WTC11 (cell line): ENCODE results near the gene LIN28A. TPM values are rescaled to one million over a fixed set of nuclear protein-coding genes. Genes with fewer than 3 reads are reported as not detected.
A peak's percentile ranks its signal among the peaks of the same experiment; 100 is the strongest.

ENCODE experiments used
- ATAC-seq: fragments of 200-7000 bp; cut with Tn5 transposase; 2 replicates; pipeline ENCODE4 v1.10.0; 2021; ENCODE audit warnings: mild to moderate bottlenecking, moderate library complexity
- CTCF ChIA-PET: fragments of 300-600 bp; sonication (Branson Sonifier 250); formaldehyde crosslinking; loops from one replicate; lab custom pipeline; 2021; ENCODE audit warnings: antibody characterized with exemption; lab: Charles Lee
- POLR2A ChIA-PET: fragments of 350-600 bp; sonication (Branson Sonifier 250); formaldehyde crosslinking; loops from one replicate; lab custom pipeline; 2021; ENCODE audit warnings: antibody characterized with exemption; lab: Charles Lee
- DNase-seq: peaks from one replicate; pipeline ENCODE4 v3.0.0; 2021; ENCODE audit warnings: low spot score
- H3K27ac Mint-ChIP-seq: 2 replicates; pipeline ENCODE4 v1.8.0; 2021; ENCODE audit warnings: mixed read lengths
- H3K27me3 Mint-ChIP-seq: 2 replicates; pipeline ENCODE4 v1.8.0; 2021; ENCODE audit warnings: low read depth, mild to moderate bottlenecking, moderate library complexity, mixed read lengths
- H3K36me3 Mint-ChIP-seq: 2 replicates; pipeline ENCODE4 v1.8.0; 2021; ENCODE audit warnings: mixed read lengths
- H3K4me1 Mint-ChIP-seq: 2 replicates; pipeline ENCODE4 v1.8.0; 2022; ENCODE audit warnings: mixed read lengths
- H3K4me3 Mint-ChIP-seq: 2 replicates; pipeline ENCODE4 v1.8.0; 2021; ENCODE audit warnings: mild to moderate bottlenecking, moderate library complexity, mixed read lengths
- H3K9me3 Mint-ChIP-seq: 2 replicates; pipeline ENCODE4 v1.8.0; 2021; ENCODE audit warnings: mixed read lengths
- AFF4 ChIP-seq: sonication (generic); formaldehyde crosslinking; IDR thresholded peaks from 2 replicates; pipeline ENCODE4 v1.8.1; 2023; ENCODE audit warnings: mild to moderate bottlenecking, missing genetic modification reagents, borderline replicate concordance
- ATF1 ChIP-seq: sonication (generic); formaldehyde crosslinking; IDR thresholded peaks from 2 replicates; pipeline ENCODE4 v1.8.1; 2023; ENCODE audit warnings: mild to moderate bottlenecking, moderate library complexity, missing genetic modification reagents
- CTCF ChIP-seq: fragments of 200-600 bp; IDR thresholded peaks from 2 replicates; pipeline ENCODE4 v1.8.0; 2022; ENCODE audit warnings: antibody characterized with exemption
- E2F5 ChIP-seq: sonication (generic); formaldehyde crosslinking; IDR thresholded peaks from 2 replicates; pipeline ENCODE4 v1.8.1; 2022; ENCODE audit warnings: mild to moderate bottlenecking, moderate library complexity, missing genetic modification reagents
- ETV6 ChIP-seq: sonication (generic); formaldehyde crosslinking; IDR thresholded peaks from 2 replicates; pipeline ENCODE4 v1.8.1; 2022; ENCODE audit warnings: mild to moderate bottlenecking, missing genetic modification reagents
- FOXP4 ChIP-seq: sonication (generic); formaldehyde crosslinking; IDR thresholded peaks from 2 replicates; pipeline ENCODE4 v1.8.0; 2022; ENCODE audit warnings: mild to moderate bottlenecking, missing genetic modification reagents
- JAZF1 ChIP-seq: fragments of 250-450 bp; sonication (Bioruptor Pico); IDR thresholded peaks from 2 replicates; pipeline ENCODE4 v1.9.0; 2021; ENCODE audit warnings: moderate library complexity, mild to moderate bottlenecking, inconsistent platforms
- NFATC4 ChIP-seq: fragments of 250-450 bp; sonication (Bioruptor Pico); IDR thresholded peaks from 2 replicates; pipeline ENCODE4 v1.9.0; 2021; ENCODE audit warnings: mild to moderate bottlenecking
- NFYB ChIP-seq: sonication (generic); formaldehyde crosslinking; conservative IDR thresholded peaks from 2 replicates; pipeline ENCODE4 v1.8.0; 2022; ENCODE audit warnings: low read depth, missing genetic modification reagents
- NR1H2 ChIP-seq: sonication (generic); formaldehyde crosslinking; IDR thresholded peaks from 2 replicates; pipeline ENCODE4 v1.9.0; 2021; ENCODE audit warnings: mild to moderate bottlenecking, moderate library complexity, missing genetic modification reagents
- PRDM15 ChIP-seq: sonication (generic); formaldehyde crosslinking; IDR thresholded peaks from 2 replicates; pipeline ENCODE4 v1.8.0; 2022; ENCODE audit warnings: missing genetic modification reagents
- PRRX2 ChIP-seq: fragments of 250-450 bp; sonication (Bioruptor Pico); IDR thresholded peaks from 2 replicates; pipeline ENCODE4 v1.8.0; 2021; ENCODE audit warnings: mild to moderate bottlenecking
- SMAD3 ChIP-seq: sonication (generic); formaldehyde crosslinking; IDR thresholded peaks from 2 replicates; pipeline ENCODE4 v1.8.0; 2022; ENCODE audit warnings: missing genetic modification reagents, mild to moderate bottlenecking, borderline replicate concordance
- ZBTB43 ChIP-seq: sonication (generic); formaldehyde crosslinking; IDR thresholded peaks from 2 replicates; pipeline ENCODE4 v1.8.1; 2023; ENCODE audit warnings: mild to moderate bottlenecking, missing genetic modification reagents
- ZMAT4 ChIP-seq: fragments of 250-450 bp; sonication (Bioruptor Pico); IDR thresholded peaks from 2 replicates; pipeline ENCODE4 v1.9.0; 2021; ENCODE audit warnings: mild to moderate bottlenecking
- ZNF219 ChIP-seq: sonication (generic); formaldehyde crosslinking; IDR thresholded peaks from 2 replicates; pipeline ENCODE4 v1.8.0; 2023; ENCODE audit warnings: missing genetic modification reagents, mild to moderate bottlenecking, borderline replicate concordance
- ZNF281 ChIP-seq: sonication (generic); formaldehyde crosslinking; IDR thresholded peaks from 2 replicates; pipeline ENCODE4 v1.8.0; 2023; ENCODE audit warnings: mild to moderate bottlenecking, missing genetic modification reagents
- total RNA-seq: library from RNA; stranded (reverse); gene quantifications from 3 replicates; pipeline ENCODE4 v1.2.3, GENCODE V29; 2021

The LIN28A gene
- total RNA-seq, 1 experiment from 2014 or later: 1,251 TPM

GRCh38 chr1:26405281-26405915 is 5.2 kb upstream of the LIN28A start:
- ATAC-seq (no peak), DNase-seq (no peak)
- no peak overlapping the region for H3K27ac Mint-ChIP-seq
- no peaks in the 10 kb centered on the region for H3K36me3 Mint-ChIP-seq
- POLR2A ChIA-PET: no interaction called here
- H3K27me3 Mint-ChIP-seq: no peaks in the 10 kb centered on the region
- no peaks in the 10 kb centered on the region for H3K9me3 Mint-ChIP-seq
- H3K4me1 Mint-ChIP-seq: peaks cover 12% of the 10 kb centered on the region
- no peak for TF ChIP-seq PRRX2 (CRISPR knock-in tag)
- no peak for TF ChIP-seq NFATC4
- TF ChIP-seq SMAD3 (CRISPR knock-in tag): no peak
- TF ChIP-seq ETV6 (CRISPR knock-in tag): no peak
- no peak for TF ChIP-seq PRDM15 (CRISPR knock-in tag)
- no peak for TF ChIP-seq ZBTB43
- no peak for TF ChIP-seq NFYB (CRISPR knock-in tag)
- no peak for TF ChIP-seq ZNF281 (CRISPR knock-in tag)
- TF ChIP-seq, all 79 proteins: peak for 0
- CTCF ChIA-PET: interaction anchor here (0.6 to 5.8 kb wide), 7 partner anchors 9 to 120 kb away, joined by 3 to 41 read pairs (median 3); partner anchors contain the start of gene HMGN2
- no peak overlapping the region for H3K4me3 Mint-ChIP-seq

- ATAC-seq (peak; percentile 11), DNase-seq (peak; percentile 90)
- POLR2A ChIA-PET: interaction anchor here (0.6 to 3.2 kb wide), 7 partner anchors 8 to 573 kb away, joined by 3 to 35 read pairs (median 4); partner anchors contain the start of genes HMGN2 and SH3BGRL3
- Mint-ChIP-seq H3K9me3 (no peaks in the 10 kb centered on the region), H3K27me3 (no peaks in the 10 kb centered on the region; the same call in 1 of the 2 replicates), H3K36me3 (peaks cover 25% of the 10 kb centered on the region), H3K4me1 (peaks cover 32% of the 10 kb centered on the region), H3K4me3 (peak overlapping the region; percentile 84), H3K27ac (peak overlapping the region; percentile 83)
- CTCF ChIA-PET: interaction anchor here (0.9 to 1.9 kb wide), 4 partner anchors 8 to 372 kb away, joined by 3 to 24 read pairs (median 4); partner anchors contain the start of gene CEP85
- TF ChIP-seq ATF1 (CRISPR knock-in tag) (peak; percentile 99), E2F5 (CRISPR knock-in tag) (peak; percentile 99), CTCF (no peak), NR1H2 (peak; percentile 99), ZNF219 (CRISPR knock-in tag) (peak; percentile 100), ZMAT4 (CRISPR knock-in tag) (no peak), JAZF1 (CRISPR knock-in tag) (no peak), AFF4 (CRISPR knock-in tag) (peak; percentile 99), FOXP4 (CRISPR knock-in tag) (peak; percentile 100)
Measured at GRCh38 chr1:26408604-26409003, 2.0 kb upstream of the LIN28A start.
